NCI-H1092 treated with DMSO at 0.1 percent for 48 hours (cell line): Measurements from ENCODE around the gene MYOF.
"Not testable (repeated sequence)": the region's sequence is repeated elsewhere in the genome, so short reads cannot be mapped to it uniquely, and the experiment has no call there.

Experiments used
- DNase-seq: peaks from one replicate; lab custom pipeline; 2025; lab: John Stamatoyannopoulos, UW

The MYOF gene

GRCh38 chr10:93481637-93482144 lies 443 bp downstream of the MYOF start:
- DNase-seq, result no peak

- no peak for DNase-seq
Measured at GRCh38 chr10:93478873-93479272, 3.3 kb downstream of the MYOF start.

- no peak for DNase-seq
Measured at GRCh38 chr10:93476756-93477155, 5.4 kb downstream of the MYOF start.

GRCh38 chr10:93475871-93476270 lies 6.3 kb downstream of the MYOF start:
- DNase-seq, result no peak

- DNase-seq, result peak; percentile 16
Measured at GRCh38 chr10:93475227-93475626, 6.9 kb downstream of the MYOF start.

- DNase-seq, result no peak
Measured at GRCh38 chr10:93473804-93474472, 8.2 kb downstream of the MYOF start.

GRCh38 chr10:93473161-93473560 lies 9.0 kb downstream of the MYOF start:
- no peak for DNase-seq

GRCh38 chr10:93471110-93471651 lies 11.0 kb downstream of the MYOF start:
- DNase-seq, result no peak

- DNase-seq, result no peak
Measured at GRCh38 chr10:93469454-93469853, 12.7 kb downstream of the MYOF start.

GRCh38 chr10:93468461-93469213 lies 13.5 kb downstream of the MYOF start:
- DNase-seq, result no peak

GRCh38 chr10:93467635-93468034 lies 14.5 kb downstream of the MYOF start:
- not testable (repeated sequence) for DNase-seq

GRCh38 chr10:93465806-93466675 lies 16.1 kb downstream of the MYOF start:
- peak; percentile 32 for DNase-seq

- no peak for DNase-seq
Measured at GRCh38 chr10:93464776-93465388, 17.3 kb downstream of the MYOF start.

- no peak for DNase-seq
Measured at GRCh38 chr10:93463723-93464476, 18.2 kb downstream of the MYOF start.

- DNase-seq, result no peak
Measured at GRCh38 chr10:93462881-93463280, 19.3 kb downstream of the MYOF start.

- no peak for DNase-seq
Measured at GRCh38 chr10:93462371-93462770, 19.8 kb downstream of the MYOF start.

GRCh38 chr10:93461807-93462178 lies 20.3 kb downstream of the MYOF start:
- DNase-seq, result peak; percentile 75

GRCh38 chr10:93461109-93461806 lies 20.9 kb downstream of the MYOF start:
- peak; percentile 75 for DNase-seq

GRCh38 chr10:93459466-93459865 lies 22.7 kb downstream of the MYOF start:
- no peak for DNase-seq

GRCh38 chr10:93458821-93459257 lies 23.3 kb downstream of the MYOF start:
- DNase-seq, result no peak
